ENCODE data around the gene NAV2. TPM values are rescaled to one million over a fixed set of nuclear protein-coding genes. Genes with fewer than 3 reads are reported as not detected.

NAV2 gene
- total and polyA plus RNA-seq, 11 donors = 7.6 to 46.5 (median 20.2) TPM

GRCh38 chr11:19683141-19683805 is 29.4 kb upstream of the NAV2 start:
- intact Hi-C loops (cut with DNase I) = no loop called here
- H3K27me3 ChIP-seq = no peaks in the 10 kb centered on the region
- ATAC-seq (peak; percentile 71 to 91 (median 86)), DNase-seq (peak in 4 of 5 donors; percentile 48 to 86 (median 64))
- TF ChIP-seq, protein P1, sequence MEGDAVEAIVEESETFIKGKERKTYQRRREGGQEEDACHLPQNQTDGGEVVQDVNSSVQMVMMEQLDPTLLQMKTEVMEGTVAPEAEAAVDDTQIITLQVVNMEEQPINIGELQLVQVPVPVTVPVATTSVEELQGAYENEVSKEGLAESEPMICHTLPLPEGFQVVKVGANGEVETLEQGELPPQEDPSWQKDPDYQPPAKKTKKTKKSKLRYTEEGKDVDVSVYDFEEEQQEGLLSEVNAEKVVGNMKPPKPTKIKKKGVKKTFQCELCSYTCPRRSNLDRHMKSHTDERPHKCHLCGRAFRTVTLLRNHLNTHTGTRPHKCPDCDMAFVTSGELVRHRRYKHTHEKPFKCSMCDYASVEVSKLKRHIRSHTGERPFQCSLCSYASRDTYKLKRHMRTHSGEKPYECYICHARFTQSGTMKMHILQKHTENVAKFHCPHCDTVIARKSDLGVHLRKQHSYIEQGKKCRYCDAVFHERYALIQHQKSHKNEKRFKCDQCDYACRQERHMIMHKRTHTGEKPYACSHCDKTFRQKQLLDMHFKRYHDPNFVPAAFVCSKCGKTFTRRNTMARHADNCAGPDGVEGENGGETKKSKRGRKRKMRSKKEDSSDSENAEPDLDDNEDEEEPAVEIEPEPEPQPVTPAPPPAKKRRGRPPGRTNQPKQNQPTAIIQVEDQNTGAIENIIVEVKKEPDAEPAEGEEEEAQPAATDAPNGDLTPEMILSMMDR (IDR thresholded peaks at IDR 0.05) = no peak
- no peak for TF ChIP-seq POLR2A (IDR thresholded peaks at IDR 0.05)
- WGBS, 4 donors = 26 to 39% (median 33%) methylated on average over 5 of the region's 5 CpGs
- no peaks in the 10 kb centered on the region for H3K9me3 ChIP-seq
- peaks cover 2 to 59% (median 35%) of the 10 kb centered on the region in 12 donors for H3K4me1 ChIP-seq
- no peaks in the 10 kb centered on the region for H3K36me3 ChIP-seq
- H3K27ac ChIP-seq = peak overlapping the region; percentile 5 to 87 (median 62)
- H3K4me3 ChIP-seq = no peak overlapping the region

GRCh38 chr11:19683862-19684491 is 28.7 kb upstream of the NAV2 start:
- no peaks in the 10 kb centered on the region for H3K36me3 ChIP-seq
- ATAC-seq (no peak), DNase-seq (no peak)
- intact Hi-C loops (cut with DNase I) = no loop called here
- TF ChIP-seq, protein P1 (IDR thresholded peaks at IDR 0.05) = no peak
- TF ChIP-seq POLR2A (IDR thresholded peaks at IDR 0.05) = no peak
- H3K9me3 ChIP-seq = no peaks in the 10 kb centered on the region
- H3K27ac ChIP-seq = peak overlapping the region; percentile 5 to 87 (median 62)
- H3K4me3 ChIP-seq = no peak overlapping the region
- H3K4me1 ChIP-seq = peaks cover 2 to 61% (median 35%) of the 10 kb centered on the region in 12 donors
- H3K27me3 ChIP-seq = no peaks in the 10 kb centered on the region
- 83 to 90% (median 87%) methylated on average over 2 of the region's 2 CpGs for WGBS, 4 donors

GRCh38 chr11:19686234-19686633 is 26.4 kb upstream of the NAV2 start:
- H3K27me3 ChIP-seq = no peaks in the 10 kb centered on the region
- peaks cover 0 to 48% (median 23%) of the 10 kb centered on the region in 12 donors for H3K4me1 ChIP-seq
- no peaks in the 10 kb centered on the region for H3K9me3 ChIP-seq
- peak overlapping the region in 1 of 12 donors; percentile 27 for H3K27ac ChIP-seq
- ATAC-seq (no peak), DNase-seq (no peak)
- WGBS, 4 donors = 47 to 100% (median 94%) methylated on average over 1 of the region's 1 CpG
- H3K36me3 ChIP-seq = no peaks in the 10 kb centered on the region
- intact Hi-C loops (cut with DNase I) = no loop called here
- no peak overlapping the region for H3K4me3 ChIP-seq
- TF ChIP-seq, protein P1 (IDR thresholded peaks at IDR 0.05) = no peak
- no peak for TF ChIP-seq POLR2A (IDR thresholded peaks at IDR 0.05)

DNA sequence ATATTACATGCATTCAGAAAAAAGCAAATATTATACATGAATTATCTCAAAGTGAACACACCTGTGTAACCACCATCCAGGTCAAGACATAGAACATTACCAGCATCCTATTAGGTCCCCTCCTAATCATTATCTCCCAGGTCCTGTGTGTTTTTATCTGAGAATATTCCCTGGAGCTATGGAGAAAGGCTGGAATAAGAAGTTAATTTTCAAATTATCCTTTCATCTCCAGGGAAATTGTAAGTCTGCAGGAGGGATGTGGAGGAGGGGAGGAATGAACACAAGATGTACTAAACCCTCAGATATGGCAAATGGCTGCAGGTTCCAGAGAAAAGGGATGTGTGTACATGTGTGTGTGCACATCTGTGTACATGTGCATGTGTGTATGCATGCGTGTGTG is 25.2 kb upstream of the NAV2 start:
- intact Hi-C loops (cut with DNase I) = no loop called here
- H3K4me1 ChIP-seq = peaks cover 0 to 40% (median 19%) of the 10 kb centered on the region in 12 donors
- WGBS, 4 donors = 89 to 95% (median 93%) methylated on average over 1 of the region's 1 CpG

More for the DNA sequence above, 25.2 kb upstream of the NAV2 start:
- Histone ChIP-seq H3K4me3 (no peak overlapping the region), H3K27ac (no peak overlapping the region), H3K27me3 (no peaks in the 10 kb centered on the region), H3K36me3 (no peaks in the 10 kb centered on the region), H3K9me3 (no peaks in the 10 kb centered on the region)
- no peak for TF ChIP-seq POLR2A (IDR thresholded peaks at IDR 0.05)
- TF ChIP-seq, protein P1 (IDR thresholded peaks at IDR 0.05) = no peak
- DNase-seq = no peak
- ATAC-seq = no peak
